OCI-LY7 (cell line): Measurements from ENCODE around the gene MACROD2. TPM values are rescaled to one million over a fixed set of nuclear protein-coding genes. Genes with fewer than 3 reads are reported as not detected.

Source experiments
- BruUV-seq: library from RNA; stranded (reverse); fragments of 400-500 nt; replicated peaks from 2 replicates; lab custom pipeline; 2021; lab: Mats Ljungman, UMichigan
- CTCF ChIA-PET: fragments of 300-600 bp; sonication (Branson Sonifier 250); formaldehyde crosslinking; loops from one replicate; lab custom pipeline; 2022; ENCODE audit warnings: antibody characterized with exemption; ENCODE audit not compliant: unreplicated experiment; lab: Charles Lee
- POLR2A ChIA-PET: fragments of 300-600 bp; sonication (Branson Sonifier 250); formaldehyde crosslinking; loops from one replicate; lab custom pipeline; 2022; ENCODE audit warnings: antibody characterized with exemption; lab: Charles Lee
- DNase-seq: peaks from one replicate; pipeline ENCODE4 v3.0.0-alpha.2; 2015; ENCODE audit warnings: low spot score
- H2AFZ ChIP-seq: fragments of 200-600 bp; sonication (generic), shearing (Covaris generic); 2 replicates; pipeline ENCODE4 v1.6.1; 2014; ENCODE audit warnings: mild to moderate bottlenecking, antibody characterized with exemption, low read length, moderate library complexity
- H3K27ac ChIP-seq: fragments of 200-600 bp; sonication (generic); 2 replicates; pipeline ENCODE4 v1.5.1; 2014; ENCODE audit warnings: mixed run types, low read depth, mild to moderate bottlenecking, moderate library complexity, low read length, inconsistent platforms; ENCODE audit not compliant: poor library complexity, severe bottlenecking
- H3K36me3 ChIP-seq: fragments of 200-600 bp; sonication (generic); 2 replicates; pipeline ENCODE4 v1.6.1; 2014; ENCODE audit warnings: mild to moderate bottlenecking, antibody characterized with exemption, low read length, moderate library complexity, mixed read lengths; ENCODE audit not compliant: insufficient read depth
- H3K4me1 ChIP-seq: fragments of 200-600 bp; sonication (generic); 2 replicates; pipeline ENCODE4 v1.5.1; 2014; ENCODE audit warnings: mild to moderate bottlenecking, low read length; ENCODE audit not compliant: insufficient read depth, poor library complexity, severe bottlenecking
- H3K4me2 ChIP-seq: fragments of 200-600 bp; sonication (generic); 2 replicates; pipeline ENCODE4 v1.6.1; 2014; ENCODE audit warnings: mild to moderate bottlenecking, low read length
- H3K4me3 ChIP-seq: fragments of 200-600 bp; sonication (generic); 2 replicates; pipeline ENCODE4 v1.5.1; 2014; ENCODE audit warnings: mild to moderate bottlenecking, low read depth, low read length; ENCODE audit not compliant: poor library complexity, severe bottlenecking
- H3K79me2 ChIP-seq: fragments of 200-600 bp; sonication (generic); 2 replicates; pipeline ENCODE4 v1.6.1; 2016; ENCODE audit warnings: low read depth, mild to moderate bottlenecking, low read length, moderate library complexity, mixed read lengths; ENCODE audit not compliant: insufficient read depth
- H3K9me2 ChIP-seq: fragments of 200-600 bp; sonication (generic); 2 replicates; pipeline ENCODE4 v1.6.1; 2016; ENCODE audit warnings: mild to moderate bottlenecking, low read length, mixed read lengths; ENCODE audit not compliant: insufficient read depth
- H3K9me3 ChIP-seq: fragments of 200-600 bp; sonication (generic); 2 replicates; pipeline ENCODE4 v1.6.1; 2014; ENCODE audit warnings: mild to moderate bottlenecking, mixed run types, low read length, mixed read lengths
- H4K20me1 ChIP-seq: fragments of 200-600 bp; sonication (generic); 2 replicates; pipeline ENCODE4 v1.6.1; 2014; ENCODE audit warnings: mild to moderate bottlenecking, antibody characterized with exemption, low read length, moderate library complexity, mixed read lengths; ENCODE audit not compliant: insufficient read depth
- EZH2phosphoT487 ChIP-seq: fragments of 200-600 bp; sonication (generic); IDR thresholded peaks from 2 replicates; pipeline ENCODE4 v1.6.1; 2018; ENCODE audit warnings: low read depth, borderline replicate concordance, mild to moderate bottlenecking, mixed run types, antibody characterized with exemption, low read length, moderate library complexity, mixed read lengths
- intact Hi-C: fragments of 100-400 bp; cut with micrococcal nuclease; formaldehyde crosslinking; loops from one replicate; pipeline ENCODE4 v1.10.0; 2022; ENCODE audit not compliant: unreplicated experiment
- total RNA-seq, 2 experiments: library from RNA; depleted of rRNA in 1 of 2; stranded (reverse); fragments of >200 nt in 1 of 2; shearing (Covaris generic) in 1 of 2; gene quantifications; 2 replicates each; pipeline ENCODE4 v1.2.3, GENCODE V29; 2014 to 2022
- TF ChIP-seq, protein P1 (sequence below): fragments of 200-600 bp; sonication (generic); conservative IDR thresholded peaks from 2 replicates; pipeline ENCODE4 v1.5.1; 2014; ENCODE audit warnings: mild to moderate bottlenecking, antibody characterized with exemption, low read length, moderate library complexity, mixed read lengths

MACROD2 gene
- total RNA-seq, 2 experiments from 2014 or later: 0.09 to 4.5 TPM

DNA sequence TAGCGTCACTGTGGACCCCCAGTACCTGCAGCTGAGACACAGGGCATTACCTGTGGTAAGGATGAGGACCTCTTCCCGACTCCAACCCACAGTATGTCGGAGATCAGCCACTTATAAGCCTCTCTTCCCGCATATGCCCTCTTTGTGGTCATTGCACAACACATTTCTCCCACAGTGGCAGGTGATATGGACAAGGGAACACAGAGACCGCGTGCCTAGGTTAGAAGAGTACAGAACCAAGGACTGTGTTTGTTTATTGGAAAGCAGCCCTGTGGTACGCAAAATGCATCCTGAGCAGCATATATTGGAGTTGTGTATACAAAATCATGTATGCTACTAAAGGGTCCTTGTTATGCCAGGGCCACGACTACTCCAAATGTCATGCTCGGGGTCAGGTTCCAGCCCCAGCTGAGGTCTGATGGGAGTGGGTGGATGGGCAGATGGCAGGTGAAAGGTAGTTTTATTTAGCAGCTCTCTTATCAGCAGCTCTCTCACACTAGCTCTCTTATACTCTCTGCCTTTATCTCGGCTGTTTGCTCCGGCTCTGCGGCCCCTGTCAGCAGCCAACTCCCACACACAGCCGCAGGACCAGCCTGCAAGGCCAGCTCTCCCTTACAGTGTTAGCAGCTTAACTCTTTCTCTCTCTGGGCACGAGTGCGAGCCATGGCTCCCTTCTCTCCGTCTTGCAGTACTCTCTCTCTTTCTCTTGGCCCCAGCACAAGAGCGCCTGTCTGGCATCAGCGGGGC is 2009.0 kb downstream of the MACROD2 start:
- Histone ChIP-seq H3K9me2 (no peaks in the 10 kb centered on the region), H3K9me3 (peaks cover 2% of the 10 kb centered on the region; the same call in 1 of the 2 replicates), H4K20me1 (no peaks in the 10 kb centered on the region), H2AFZ (no peak overlapping the region; the same call in 1 of the 2 replicates), H3K27ac (no peak overlapping the region), H3K4me1 (peaks cover 7% of the 10 kb centered on the region), H3K4me3 (no peak overlapping the region), H3K79me2 (no peaks in the 10 kb centered on the region), H3K36me3 (no peaks in the 10 kb centered on the region), H3K4me2 (no peak overlapping the region)
- no peak for DNase-seq
- TF ChIP-seq EZH2phosphoT487: no peak
- TF ChIP-seq, protein P1, sequence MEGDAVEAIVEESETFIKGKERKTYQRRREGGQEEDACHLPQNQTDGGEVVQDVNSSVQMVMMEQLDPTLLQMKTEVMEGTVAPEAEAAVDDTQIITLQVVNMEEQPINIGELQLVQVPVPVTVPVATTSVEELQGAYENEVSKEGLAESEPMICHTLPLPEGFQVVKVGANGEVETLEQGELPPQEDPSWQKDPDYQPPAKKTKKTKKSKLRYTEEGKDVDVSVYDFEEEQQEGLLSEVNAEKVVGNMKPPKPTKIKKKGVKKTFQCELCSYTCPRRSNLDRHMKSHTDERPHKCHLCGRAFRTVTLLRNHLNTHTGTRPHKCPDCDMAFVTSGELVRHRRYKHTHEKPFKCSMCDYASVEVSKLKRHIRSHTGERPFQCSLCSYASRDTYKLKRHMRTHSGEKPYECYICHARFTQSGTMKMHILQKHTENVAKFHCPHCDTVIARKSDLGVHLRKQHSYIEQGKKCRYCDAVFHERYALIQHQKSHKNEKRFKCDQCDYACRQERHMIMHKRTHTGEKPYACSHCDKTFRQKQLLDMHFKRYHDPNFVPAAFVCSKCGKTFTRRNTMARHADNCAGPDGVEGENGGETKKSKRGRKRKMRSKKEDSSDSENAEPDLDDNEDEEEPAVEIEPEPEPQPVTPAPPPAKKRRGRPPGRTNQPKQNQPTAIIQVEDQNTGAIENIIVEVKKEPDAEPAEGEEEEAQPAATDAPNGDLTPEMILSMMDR: no peak
- ChIA-PET CTCF (no interaction called here), POLR2A (interaction anchor here (1.4 kb wide), 1 partner anchor 17 kb away, joined by 3 read pairs; no protein-coding TSS in a partner anchor)
- no TSS peak for BruUV-seq
- intact Hi-C loops: no loop called here

DNA sequence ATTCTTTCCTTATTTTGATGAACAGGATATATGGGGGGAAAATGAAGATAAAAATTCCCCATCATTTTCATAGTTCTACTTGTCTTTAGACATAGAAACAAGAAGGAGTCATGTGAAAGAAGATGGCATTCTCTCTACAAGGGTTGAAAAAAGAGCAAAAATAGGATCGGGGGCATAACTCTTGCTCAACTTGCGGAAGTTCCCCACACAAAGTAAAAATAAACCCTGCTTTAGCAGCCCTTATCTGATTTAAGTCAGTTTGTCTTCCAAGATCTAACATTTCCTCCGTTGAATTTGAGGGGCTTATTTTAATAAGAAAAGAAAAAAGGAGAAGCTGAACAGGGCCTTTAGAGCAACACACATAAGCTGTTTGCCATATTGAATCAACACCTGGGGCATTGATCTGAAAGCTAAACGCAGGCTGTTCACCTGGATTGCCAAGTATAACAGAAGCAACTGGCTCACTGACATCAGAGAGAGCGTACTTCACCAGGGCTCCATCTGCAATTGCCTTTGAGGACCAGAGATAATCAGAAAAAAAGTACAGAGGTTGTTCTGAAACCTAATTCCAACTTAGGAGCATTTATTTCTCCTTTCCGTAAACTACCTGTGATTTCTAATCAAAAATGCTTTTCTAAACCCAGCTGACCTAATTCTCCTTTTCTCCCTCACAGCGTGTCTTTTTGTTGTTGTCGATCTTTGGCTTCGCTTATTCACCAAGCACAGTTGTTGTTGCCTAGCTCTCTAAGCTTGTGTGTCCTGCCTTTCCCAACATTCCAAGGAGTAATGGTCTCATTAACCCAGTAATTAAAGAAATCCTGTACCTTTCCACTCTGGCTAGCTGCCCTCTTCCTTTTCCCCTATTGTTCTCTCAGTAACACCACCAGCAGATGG is 2010.0 kb downstream of the MACROD2 start:
- H3K4me2 ChIP-seq: peak overlapping the region; percentile 1; the same call in 1 of the 2 replicates
- no peak overlapping the region for H3K27ac ChIP-seq
- H3K9me3 ChIP-seq: no peaks in the 10 kb centered on the region
- BruUV-seq: no TSS peak
- H2AFZ ChIP-seq: peak overlapping the region; percentile 49
- peaks cover 7% of the 10 kb centered on the region for H3K4me1 ChIP-seq
- H3K36me3 ChIP-seq: no peaks in the 10 kb centered on the region
- CTCF ChIA-PET: interaction anchor here (0.8 kb wide), 1 partner anchor 38 kb away, joined by 3 read pairs; no protein-coding TSS in a partner anchor
- no peaks in the 10 kb centered on the region for H3K9me2 ChIP-seq
- TF ChIP-seq, protein P1: no peak
- TF ChIP-seq EZH2phosphoT487: no peak
- DNase-seq: no peak
- intact Hi-C loops: no loop called here
- H3K4me3 ChIP-seq: no peak overlapping the region
- no peaks in the 10 kb centered on the region for H3K79me2 ChIP-seq
- no peaks in the 10 kb centered on the region for H4K20me1 ChIP-seq
- POLR2A ChIA-PET: interaction anchor here (0.7 to 1.4 kb wide), 5 partner anchors 18 to 203 kb away, joined by 3 to 4 read pairs (median 3); no protein-coding TSS in a partner anchor
